GM12801 (cell line): ENCODE data around the gene TAS2R50.

Experiments
- CTCF ChIP-seq: IDR thresholded peaks from one replicate; pipeline ENCODE4 v1.5.1; 2011; ENCODE audit warnings: control low read depth; ENCODE audit not compliant: insufficient read length; ENCODE audit errors: extremely low read depth

Gene TAS2R50

GRCh38 chr12:10986812-10987211, at the start of gene TAS2R50:
TAS2R50 (minus strand) TSS chr12:10986912; CDS start chr12:10986860, 52 bp downstream.
- TF ChIP-seq CTCF: no peak

DNA sequence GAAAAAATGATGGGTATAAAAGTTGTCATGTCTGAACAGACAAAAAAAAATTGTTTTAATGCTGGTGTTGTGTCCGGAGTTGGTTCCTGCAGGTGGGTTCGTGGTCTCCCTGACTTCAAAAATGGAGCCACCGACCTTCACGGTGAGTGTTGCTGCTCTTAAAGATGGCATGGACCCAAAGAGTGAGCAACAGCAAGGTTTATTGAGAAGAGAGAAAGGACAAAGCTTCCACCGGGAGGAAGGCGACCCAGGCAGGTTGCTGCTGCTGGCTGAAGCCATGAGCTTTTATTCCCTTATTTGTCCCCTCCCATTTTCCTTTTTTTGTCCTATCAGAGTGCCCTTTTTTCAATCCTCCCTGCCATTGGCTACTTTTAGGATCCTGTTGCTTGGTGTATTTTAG, 44.6 kb upstream of the TAS2R50 start, which contains the start of gene TAS2R31:
TAS2R31 (minus strand) TSS at position 101 of the 400 bp plus-strand sequence; CDS start at position 29, 72 bp downstream.
- TF ChIP-seq CTCF: no peak

- TF ChIP-seq CTCF: no peak
Measured at GRCh38 chr12:11026118-11026517, 39.4 kb upstream of the TAS2R50 start.

DNA sequence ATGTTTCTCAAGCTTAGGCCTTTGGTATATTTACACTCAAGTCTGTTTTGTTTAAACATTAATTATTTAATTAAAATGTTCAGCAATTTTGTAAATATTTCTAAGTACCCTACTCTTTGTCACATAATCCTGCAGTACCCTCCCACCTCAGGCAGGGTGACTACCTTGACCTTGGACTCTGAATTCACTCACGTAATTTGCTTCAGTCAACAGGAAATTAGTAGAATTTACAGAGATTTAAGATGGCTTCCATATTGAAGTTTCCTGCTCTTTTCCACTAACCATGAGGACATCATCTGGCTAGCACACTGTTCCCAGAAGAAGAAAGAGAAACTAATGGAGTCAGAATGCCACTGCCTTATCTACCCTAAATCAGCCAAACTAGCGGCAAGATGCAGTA, 36.7 kb upstream of the TAS2R50 start:
- TF ChIP-seq CTCF: no peak

GRCh38 chr12:11022520-11022919, 35.8 kb upstream of the TAS2R50 start, which contains the start of gene TAS2R19:
TAS2R19 (minus strand) TSS chr12:11022620; CDS start chr12:11022571, 49 bp downstream.
- no peak for TF ChIP-seq CTCF

DNA sequence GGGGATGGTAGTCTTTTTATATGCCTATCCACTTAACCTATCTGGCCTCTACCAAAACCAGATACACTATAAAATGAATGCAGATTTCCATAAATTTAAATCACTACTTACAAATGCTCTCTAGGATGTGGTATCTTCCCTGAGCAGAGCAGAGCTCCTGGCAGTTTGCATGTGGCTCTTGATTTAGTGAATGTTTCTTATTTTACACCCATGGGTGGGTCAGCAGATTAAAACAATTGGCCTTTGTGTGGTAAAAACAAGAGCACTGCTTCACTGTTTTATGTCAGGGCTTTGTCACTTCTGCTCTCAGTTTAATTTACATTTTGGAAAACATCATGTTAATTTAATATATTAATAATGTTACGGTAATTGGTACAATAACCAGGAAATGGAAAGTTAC, 30.2 kb upstream of the TAS2R50 start:
- TF ChIP-seq CTCF: no peak

DNA sequence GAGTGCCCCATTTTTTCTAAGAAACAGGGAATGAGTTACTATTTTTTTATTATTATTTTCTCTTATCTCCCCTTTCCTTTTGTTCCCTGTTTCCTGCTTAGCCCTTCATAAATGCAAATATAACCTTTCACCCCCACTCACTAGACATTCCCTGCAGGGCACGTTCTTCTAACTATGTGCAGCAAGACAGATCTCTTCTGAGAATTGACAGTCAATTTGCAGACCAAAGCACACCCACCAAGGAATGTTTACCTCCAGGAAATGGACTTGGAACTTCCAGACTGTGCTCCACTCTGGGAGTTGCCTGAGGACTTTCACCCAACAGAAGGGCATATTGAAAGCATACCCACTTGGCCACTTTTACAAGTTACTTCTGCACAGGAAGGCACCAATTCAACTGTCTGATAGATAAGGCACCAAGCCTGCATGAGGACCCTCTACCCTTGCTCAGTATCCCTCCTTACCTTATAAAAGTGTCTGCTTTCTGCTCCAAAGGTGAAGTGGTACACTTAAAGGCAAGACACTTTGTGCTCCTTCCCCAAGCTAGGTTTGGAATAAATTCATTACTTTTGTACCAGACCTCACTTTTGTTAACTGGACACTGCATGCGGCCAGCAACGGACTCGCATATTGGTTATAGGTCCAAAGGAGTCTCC, 29.2 kb upstream of the TAS2R50 start:
- no peak for TF ChIP-seq CTCF
